ENCODE data around the gene TMEM161B. TPM values are rescaled to one million over a fixed set of nuclear protein-coding genes. Genes with fewer than 3 reads are reported as not detected.

Gene TMEM161B
- polyA plus RNA-seq, 1 donor from 2014 or later: 72.0 TPM

- Histone ChIP-seq H3K4me2 (ENCODE audit: low read length) (no peak overlapping the region), H2AFZ (ENCODE audit: low read depth, low read length) (no peak overlapping the region), H3K9ac (ENCODE audit: low read length) (no peak overlapping the region), H3K4me3 (ENCODE audit: low read length) (no peak overlapping the region), H3K9me3 (ENCODE audit: low read length) (no peaks in the 10 kb centered on the region), H3K9me2 (ENCODE audit: insufficient read depth, low read length) (no peaks in the 10 kb centered on the region), H3K27me3 (ENCODE audit: insufficient read depth, low read depth, low read length) (no peaks in the 10 kb centered on the region), H3K36me3 (ENCODE audit: insufficient read depth, low read length) (no peaks in the 10 kb centered on the region), H3K27ac (ENCODE audit: low read length) (no peak overlapping the region), H3K79me2 (replicated peaks; ENCODE audit: insufficient read depth, low read length) (no peaks in the 10 kb centered on the region), H3F3A (ENCODE audit: insufficient read depth, low read length, poor library complexity, severe bottlenecking) (no peaks in the 10 kb centered on the region), H4K20me1 (ENCODE audit: insufficient read depth) (no peaks in the 10 kb centered on the region)
- TF ChIP-seq EP300 (conservative IDR thresholded peaks at IDR 0.05; ENCODE audit: poor library complexity, severe bottlenecking) (no peak), CTCF (IDR thresholded peaks at IDR 0.05; ENCODE audit: poor library complexity, severe bottlenecking) (no peak), MXI1 (conservative IDR thresholded peaks at IDR 0.05; ENCODE audit: poor library complexity, severe bottlenecking) (no peak), EZH2 (IDR thresholded peaks at IDR 0.05; ENCODE audit: borderline replicate concordance, insufficient read depth, low read length, poor library complexity, severe bottlenecking) (no peak), RAD21 (conservative IDR thresholded peaks at IDR 0.05) (no peak), POLR2AphosphoS5 (IDR thresholded peaks at IDR 0.05) (no peak), TAF1 (IDR thresholded peaks at IDR 0.05; ENCODE audit: low read depth) (no peak), SMC3 (conservative IDR thresholded peaks at IDR 0.05; ENCODE audit: poor library complexity) (no peak), REST (IDR thresholded peaks at IDR 0.05; ENCODE audit: borderline replicate concordance) (no peak)
These were observed 29.8 kb upstream of the TMEM161B start for GRCh38 chr5:88298425-88298824.

- Histone ChIP-seq H3K9me2 (ENCODE audit: insufficient read depth, low read length) (no peaks in the 10 kb centered on the region), H3K79me2 (replicated peaks; ENCODE audit: insufficient read depth, low read length) (no peaks in the 10 kb centered on the region), H3K4me2 (ENCODE audit: low read length) (no peak overlapping the region), H4K20me1 (ENCODE audit: insufficient read depth) (no peaks in the 10 kb centered on the region), H3K27ac (ENCODE audit: low read length) (no peak overlapping the region), H3F3A (ENCODE audit: insufficient read depth, low read length, poor library complexity, severe bottlenecking) (no peaks in the 10 kb centered on the region), H3K36me3 (ENCODE audit: insufficient read depth, low read length) (peaks cover 5% of the 10 kb centered on the region), H3K4me3 (ENCODE audit: low read length) (no peak overlapping the region), H3K9me3 (ENCODE audit: low read length) (no peaks in the 10 kb centered on the region), H2AFZ (ENCODE audit: low read depth, low read length) (no peak overlapping the region), H3K27me3 (ENCODE audit: insufficient read depth, low read depth, low read length) (no peaks in the 10 kb centered on the region), H3K9ac (ENCODE audit: low read length) (no peak overlapping the region)
- TF ChIP-seq TAF1 (IDR thresholded peaks at IDR 0.05; ENCODE audit: low read depth) (no peak), SMC3 (conservative IDR thresholded peaks at IDR 0.05; ENCODE audit: poor library complexity) (no peak), EP300 (conservative IDR thresholded peaks at IDR 0.05; ENCODE audit: poor library complexity, severe bottlenecking) (no peak), POLR2AphosphoS5 (IDR thresholded peaks at IDR 0.05) (no peak), RAD21 (conservative IDR thresholded peaks at IDR 0.05) (no peak), REST (IDR thresholded peaks at IDR 0.05; ENCODE audit: borderline replicate concordance) (no peak), CTCF (IDR thresholded peaks at IDR 0.05; ENCODE audit: poor library complexity, severe bottlenecking) (no peak), EZH2 (IDR thresholded peaks at IDR 0.05; ENCODE audit: borderline replicate concordance, insufficient read depth, low read length, poor library complexity, severe bottlenecking) (no peak), MXI1 (conservative IDR thresholded peaks at IDR 0.05; ENCODE audit: poor library complexity, severe bottlenecking) (no peak)
These were observed 22.2 kb upstream of the TMEM161B start for GRCh38 chr5:88290801-88291200.

Data from neural cell (in vitro differentiated cells).